T-helper 2 cell treated with Interferon-gamma antibody and Interleukin-4, amounts not matched to agents 5 μg/mL and 100 μg/mL, for 36 hours (primary cell): Measurements from ENCODE around the gene KLHL11.
"Not testable (repeated sequence)": the region's sequence is repeated elsewhere in the genome, so short reads cannot be mapped to it uniquely, and the experiment has no call there.

ENCODE experiments used
- DNase-seq: peaks from one replicate; pipeline ENCODE4 v3.0.0; 2021; ENCODE audit warnings: low spot score
- H3K27ac Mint-ChIP-seq: one replicate; pipeline ENCODE4 v1.8.0; 2021; ENCODE audit warnings: mild to moderate bottlenecking, mixed read lengths
- H3K27me3 Mint-ChIP-seq: one replicate; pipeline ENCODE4 v1.8.0; 2021; ENCODE audit warnings: low read depth, mixed read lengths
- H3K36me3 Mint-ChIP-seq: one replicate; pipeline ENCODE4 v1.8.0; 2021; ENCODE audit warnings: low read depth, mixed read lengths
- H3K4me1 Mint-ChIP-seq: one replicate; pipeline ENCODE4 v1.8.0; 2021; ENCODE audit warnings: low read depth, mixed read lengths
- H3K4me3 Mint-ChIP-seq: one replicate; pipeline ENCODE4 v1.8.0; 2022; ENCODE audit warnings: mild to moderate bottlenecking, moderate library complexity, mixed read lengths
- H3K9me3 Mint-ChIP-seq: one replicate; pipeline ENCODE4 v1.8.0; 2021; ENCODE audit warnings: mixed read lengths

Gene KLHL11

GRCh38 chr17:41901646-41902045 is 36.4 kb upstream of the KLHL11 start:
- Mint-ChIP-seq H3K27me3 (no peaks in the 10 kb centered on the region), H3K9me3 (no peaks in the 10 kb centered on the region), H3K4me3 (no peak overlapping the region), H3K27ac (no peak overlapping the region), H3K4me1 (no peaks in the 10 kb centered on the region), H3K36me3 (peaks cover 46% of the 10 kb centered on the region)
- no peak for DNase-seq

GRCh38 chr17:41896726-41897125 is 31.5 kb upstream of the KLHL11 start:
- Mint-ChIP-seq H3K4me3 (no peak overlapping the region), H3K27ac (no peak overlapping the region), H3K4me1 (no peaks in the 10 kb centered on the region), H3K27me3 (no peaks in the 10 kb centered on the region), H3K9me3 (no peaks in the 10 kb centered on the region), H3K36me3 (peaks cover 56% of the 10 kb centered on the region)
- no peak for DNase-seq

- peaks cover 48% of the 10 kb centered on the region for H3K36me3 Mint-ChIP-seq
Measured at GRCh38 chr17:41895617-41896016, 30.4 kb upstream of the KLHL11 start.

GRCh38 chr17:41894791-41895331 is 29.6 kb upstream of the KLHL11 start:
- Mint-ChIP-seq H3K9me3 (no peaks in the 10 kb centered on the region), H3K27me3 (no peaks in the 10 kb centered on the region), H3K27ac (no peak overlapping the region), H3K4me3 (no peak overlapping the region), H3K4me1 (no peaks in the 10 kb centered on the region), H3K36me3 (peaks cover 49% of the 10 kb centered on the region)
- DNase-seq = no peak

More at GRCh38 chr17:41895617-41896016, 30.4 kb upstream of the KLHL11 start:
- no peaks in the 10 kb centered on the region for H3K27me3 Mint-ChIP-seq
- DNase-seq = no peak
- H3K4me3 Mint-ChIP-seq = no peak overlapping the region
- H3K9me3 Mint-ChIP-seq = no peaks in the 10 kb centered on the region
- no peak overlapping the region for H3K27ac Mint-ChIP-seq
- no peaks in the 10 kb centered on the region for H3K4me1 Mint-ChIP-seq

GRCh38 chr17:41893384-41893783 is 28.2 kb upstream of the KLHL11 start:
- Mint-ChIP-seq H3K4me1 (no peaks in the 10 kb centered on the region), H3K36me3 (peaks cover 49% of the 10 kb centered on the region), H3K9me3 (no peaks in the 10 kb centered on the region), H3K4me3 (no peak overlapping the region), H3K27me3 (no peaks in the 10 kb centered on the region), H3K27ac (no peak overlapping the region)
- no peak for DNase-seq

GRCh38 chr17:41892021-41892376 is 26.8 kb upstream of the KLHL11 start:
- Mint-ChIP-seq H3K4me3 (no peak overlapping the region), H3K9me3 (no peaks in the 10 kb centered on the region), H3K4me1 (no peaks in the 10 kb centered on the region), H3K36me3 (peaks cover 50% of the 10 kb centered on the region), H3K27ac (no peak overlapping the region), H3K27me3 (no peaks in the 10 kb centered on the region)
- no peak for DNase-seq

- no peak overlapping the region for H3K27ac Mint-ChIP-seq
- DNase-seq = no peak
- H3K36me3 Mint-ChIP-seq = peaks cover 47% of the 10 kb centered on the region
- H3K9me3 Mint-ChIP-seq = no peaks in the 10 kb centered on the region
- no peaks in the 10 kb centered on the region for H3K4me1 Mint-ChIP-seq
- no peaks in the 10 kb centered on the region for H3K27me3 Mint-ChIP-seq
- no peak overlapping the region for H3K4me3 Mint-ChIP-seq
Measured at GRCh38 chr17:41891135-41892020, 26.2 kb upstream of the KLHL11 start.

GRCh38 chr17:41888332-41888965 is 23.2 kb upstream of the KLHL11 start:
- Mint-ChIP-seq H3K4me3 (no peak overlapping the region), H3K27me3 (no peaks in the 10 kb centered on the region), H3K27ac (no peak overlapping the region), H3K4me1 (no peaks in the 10 kb centered on the region), H3K9me3 (no peaks in the 10 kb centered on the region), H3K36me3 (peaks cover 54% of the 10 kb centered on the region)
- no peak for DNase-seq

- Mint-ChIP-seq H3K36me3 (peaks cover 54% of the 10 kb centered on the region), H3K4me3 (no peak overlapping the region), H3K27me3 (no peaks in the 10 kb centered on the region), H3K27ac (no peak overlapping the region), H3K4me1 (peaks cover 6% of the 10 kb centered on the region), H3K9me3 (no peaks in the 10 kb centered on the region)
- DNase-seq = no peak
Measured at GRCh38 chr17:41885733-41886132, 20.5 kb upstream of the KLHL11 start.

GRCh38 chr17:41882756-41883155 is 17.5 kb upstream of the KLHL11 start:
- Mint-ChIP-seq H3K4me3 (no peak overlapping the region), H3K27me3 (no peaks in the 10 kb centered on the region), H3K4me1 (peaks cover 9% of the 10 kb centered on the region), H3K36me3 (peaks cover 61% of the 10 kb centered on the region), H3K27ac (peak overlapping the region; percentile 1), H3K9me3 (no peaks in the 10 kb centered on the region)
- DNase-seq = no peak

GRCh38 chr17:41880130-41880529 is 14.9 kb upstream of the KLHL11 start:
- Mint-ChIP-seq H3K36me3 (peaks cover 56% of the 10 kb centered on the region), H3K4me1 (peaks cover 9% of the 10 kb centered on the region), H3K4me3 (no peak overlapping the region), H3K9me3 (no peaks in the 10 kb centered on the region), H3K27ac (no peak overlapping the region), H3K27me3 (no peaks in the 10 kb centered on the region)
- no peak for DNase-seq

GRCh38 chr17:41874293-41874670 is 9.1 kb upstream of the KLHL11 start:
- not testable (repeated sequence) for H3K27me3 Mint-ChIP-seq, H3K27ac Mint-ChIP-seq, H3K4me3 Mint-ChIP-seq, DNase-seq, H3K9me3 Mint-ChIP-seq
- H3K4me1 Mint-ChIP-seq = peaks cover 26% of the 10 kb centered on the region
- H3K36me3 Mint-ChIP-seq = peaks cover 69% of the 10 kb centered on the region

- no peak for DNase-seq
- Mint-ChIP-seq H3K27ac (peak overlapping the region; percentile 10), H3K4me3 (no peak overlapping the region), H3K36me3 (peaks cover 69% of the 10 kb centered on the region), H3K4me1 (peaks cover 32% of the 10 kb centered on the region), H3K9me3 (no peaks in the 10 kb centered on the region), H3K27me3 (no peaks in the 10 kb centered on the region)
Measured at GRCh38 chr17:41873559-41874292, 8.5 kb upstream of the KLHL11 start.

- H3K27me3 Mint-ChIP-seq = no peaks in the 10 kb centered on the region
- H3K9me3 Mint-ChIP-seq = no peaks in the 10 kb centered on the region
- peaks cover 68% of the 10 kb centered on the region for H3K36me3 Mint-ChIP-seq
- H3K4me3 Mint-ChIP-seq = peak overlapping the region; percentile 15
- H3K27ac Mint-ChIP-seq = no peak overlapping the region
- no peak for DNase-seq
- H3K4me1 Mint-ChIP-seq = peaks cover 48% of the 10 kb centered on the region
Measured at GRCh38 chr17:41871789-41872188, 6.6 kb upstream of the KLHL11 start.
